Uterus (tissue), 2 donors: Measurements from ENCODE around the gene PI4KA.

Experiments
- POLR2A ChIP-seq, 2 donors: fragments of 450-650 bp; IDR thresholded peaks; one replicate each; pipeline ENCODE4 v1.6.1; 2016; ENCODE audit warnings: antibody characterized with exemption in 2 of 2, mild to moderate bottlenecking in 1 of 2, moderate library complexity in 1 of 2
- TF ChIP-seq, protein P1 (sequence below), 4 experiments: fragments of 200-600 bp in 2 of 4; fragments of 450-650 bp in 2 of 4; sonication (generic) in 2 of 4; IDR thresholded peaks; one replicate each; pipeline ENCODE4 v1.5.1; 2016 to 2019; ENCODE audit warnings: antibody characterized with exemption in 4 of 4, mild to moderate bottlenecking in 2 of 4, moderate library complexity in 1 of 4

DNA sequence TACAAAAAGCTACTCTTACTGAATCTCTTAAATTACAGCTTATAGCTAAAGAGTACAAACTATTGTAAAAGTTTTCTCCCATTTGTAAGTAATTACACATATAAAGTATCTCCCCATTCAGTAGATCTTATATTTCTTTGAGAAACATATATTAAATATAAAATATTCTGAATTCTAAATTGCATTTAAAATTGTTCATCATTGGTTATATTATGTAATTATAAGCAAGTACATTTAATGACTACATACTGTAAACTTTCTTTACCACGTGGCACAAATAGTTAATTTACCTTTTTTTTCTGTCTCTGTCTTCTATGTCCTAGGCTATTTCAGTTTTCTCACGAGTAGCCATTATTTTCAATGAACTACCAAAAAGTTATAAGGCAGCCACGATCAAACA, 185.9 kb downstream of the PI4KA start:
- TF ChIP-seq POLR2A (IDR thresholded peaks at IDR 0.05), result no peak
- TF ChIP-seq, protein P1, sequence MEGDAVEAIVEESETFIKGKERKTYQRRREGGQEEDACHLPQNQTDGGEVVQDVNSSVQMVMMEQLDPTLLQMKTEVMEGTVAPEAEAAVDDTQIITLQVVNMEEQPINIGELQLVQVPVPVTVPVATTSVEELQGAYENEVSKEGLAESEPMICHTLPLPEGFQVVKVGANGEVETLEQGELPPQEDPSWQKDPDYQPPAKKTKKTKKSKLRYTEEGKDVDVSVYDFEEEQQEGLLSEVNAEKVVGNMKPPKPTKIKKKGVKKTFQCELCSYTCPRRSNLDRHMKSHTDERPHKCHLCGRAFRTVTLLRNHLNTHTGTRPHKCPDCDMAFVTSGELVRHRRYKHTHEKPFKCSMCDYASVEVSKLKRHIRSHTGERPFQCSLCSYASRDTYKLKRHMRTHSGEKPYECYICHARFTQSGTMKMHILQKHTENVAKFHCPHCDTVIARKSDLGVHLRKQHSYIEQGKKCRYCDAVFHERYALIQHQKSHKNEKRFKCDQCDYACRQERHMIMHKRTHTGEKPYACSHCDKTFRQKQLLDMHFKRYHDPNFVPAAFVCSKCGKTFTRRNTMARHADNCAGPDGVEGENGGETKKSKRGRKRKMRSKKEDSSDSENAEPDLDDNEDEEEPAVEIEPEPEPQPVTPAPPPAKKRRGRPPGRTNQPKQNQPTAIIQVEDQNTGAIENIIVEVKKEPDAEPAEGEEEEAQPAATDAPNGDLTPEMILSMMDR (IDR thresholded peaks at IDR 0.05), result no peak
